GM12891 (cell line): ENCODE results near the gene CRIM1.

Experiments
- POLR2A ChIP-seq: IDR thresholded peaks from 2 replicates; pipeline ENCODE4 v1.6.1; 2011; ENCODE audit warnings: low read depth, low read length, control low read depth
- TAF1 ChIP-seq: IDR thresholded peaks from 2 replicates; pipeline ENCODE4 v1.6.1; 2011; ENCODE audit warnings: low read depth, low read length, control low read depth

DNA sequence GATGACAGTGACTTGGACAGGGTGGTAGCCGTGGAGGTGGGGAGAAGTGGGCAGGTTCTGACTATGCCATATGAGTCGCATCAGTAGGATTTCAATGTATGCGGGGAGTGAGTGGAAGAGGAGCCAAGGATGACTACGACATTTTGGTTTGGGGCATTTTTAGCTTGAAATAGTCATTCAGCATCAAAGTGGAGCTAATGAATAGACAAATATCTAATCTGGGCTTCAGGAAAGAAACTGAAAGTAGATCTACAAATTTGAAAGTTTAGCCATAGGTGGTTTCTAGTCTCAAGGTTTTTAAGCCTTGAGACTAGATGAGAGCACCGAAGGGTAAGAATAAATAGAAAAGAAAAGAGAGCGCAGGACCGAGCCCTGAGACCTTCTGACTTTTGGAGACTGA is 184.1 kb downstream of the CRIM1 start:
- TF ChIP-seq POLR2A (no peak), TAF1 (no peak)
